Activated CD8-positive, alpha-beta T cell treated with anti-CD3 and anti-CD28 coated beads for 36 hours (primary cell): ENCODE measurements around the gene DDC. TPM values are rescaled to one million over a fixed set of nuclear protein-coding genes. Genes with fewer than 3 reads are reported as not detected.

Source experiments
- ATAC-seq: fragments of 200-7000 bp; cut with Tn5 transposase; one replicate; pipeline ENCODE4 v1.10.0; 2021; ENCODE audit warnings: mild to moderate bottlenecking, moderate library complexity
- CTCF ChIA-PET: fragments of 350-600 bp; sonication (Branson Sonifier 250); formaldehyde crosslinking; loops from one replicate; lab custom pipeline; 2021; ENCODE audit warnings: antibody characterized with exemption; lab: Charles Lee
- POLR2A ChIA-PET: fragments of 350-600 bp; sonication (Branson Sonifier 250); formaldehyde crosslinking; loops from one replicate; lab custom pipeline; 2021; ENCODE audit warnings: antibody characterized with exemption; lab: Charles Lee
- DNase-seq: peaks from one replicate; pipeline ENCODE4 v3.0.0-alpha.2; 2020
- H3K27ac Mint-ChIP-seq: one replicate; pipeline ENCODE4 v1.8.0; 2021; ENCODE audit warnings: mild to moderate bottlenecking, mixed read lengths
- H3K27me3 Mint-ChIP-seq: one replicate; pipeline ENCODE4 v1.8.0; 2021; ENCODE audit warnings: mixed read lengths
- H3K36me3 Mint-ChIP-seq: one replicate; pipeline ENCODE4 v1.8.0; 2021; ENCODE audit warnings: low read depth, mixed read lengths
- H3K4me1 Mint-ChIP-seq: one replicate; pipeline ENCODE4 v1.8.0; 2021; ENCODE audit warnings: low read depth, mixed read lengths
- H3K4me3 Mint-ChIP-seq: one replicate; pipeline ENCODE4 v1.8.0; 2021; ENCODE audit warnings: mild to moderate bottlenecking, moderate library complexity, mixed read lengths
- H3K9me3 Mint-ChIP-seq: one replicate; pipeline ENCODE4 v1.8.0; 2021; ENCODE audit warnings: mixed read lengths
- CTCF ChIP-seq: fragments of 200-600 bp; IDR thresholded peaks from one replicate; pipeline ENCODE4 v1.8.0; 2022; ENCODE audit warnings: antibody characterized with exemption, mild to moderate bottlenecking
- intact Hi-C: fragments of 100-400 bp; cut with micrococcal nuclease; formaldehyde crosslinking; loops from one replicate; pipeline ENCODE4 v1.10.0; 2022
- total RNA-seq, 2 experiments: library from RNA; stranded (reverse); gene quantifications; one replicate each; pipeline ENCODE4 v1.2.3, GENCODE V29; 2021

The DDC gene
- total RNA-seq, 2 experiments from 2014 or later = 0.36 to 1.2 TPM

GRCh38 chr7:50608196-50608906 lies 43.1 kb upstream of the DDC start:
- CTCF ChIA-PET = interaction anchor here (1.2 to 2.4 kb wide), 5 partner anchors 9 to 140 kb away, joined by 3 to 12 read pairs (median 7); no protein-coding TSS in a partner anchor
- peak; percentile 46 for ATAC-seq

GRCh38 chr7:50607524-50608125 lies 42.4 kb upstream of the DDC start:
- POLR2A ChIA-PET = no interaction called here
- no peak for TF ChIP-seq CTCF
- no peak overlapping the region for H3K4me3 Mint-ChIP-seq
- no peaks in the 10 kb centered on the region for H3K27me3 Mint-ChIP-seq
- H3K4me1 Mint-ChIP-seq = peaks cover 32% of the 10 kb centered on the region
- no peak for DNase-seq
- no peak for ATAC-seq
- H3K27ac Mint-ChIP-seq = no peak overlapping the region
- CTCF ChIA-PET = interaction anchor here (1.4 to 2.4 kb wide), 5 partner anchors 11 to 139 kb away, joined by 3 to 12 read pairs (median 7); no protein-coding TSS in a partner anchor
- H3K36me3 Mint-ChIP-seq = no peaks in the 10 kb centered on the region
- intact Hi-C loops = no loop called here
- peaks cover 5% of the 10 kb centered on the region for H3K9me3 Mint-ChIP-seq

More at GRCh38 chr7:50608196-50608906, 43.1 kb upstream of the DDC start:
- H3K9me3 Mint-ChIP-seq = peaks cover 5% of the 10 kb centered on the region
- TF ChIP-seq CTCF = no peak
- POLR2A ChIA-PET = no interaction called here
- peaks cover 32% of the 10 kb centered on the region for H3K4me1 Mint-ChIP-seq
- no peaks in the 10 kb centered on the region for H3K27me3 Mint-ChIP-seq
- no peak overlapping the region for H3K27ac Mint-ChIP-seq
- no peaks in the 10 kb centered on the region for H3K36me3 Mint-ChIP-seq
- intact Hi-C loops = no loop called here
- no peak for DNase-seq
- no peak overlapping the region for H3K4me3 Mint-ChIP-seq

- DNase-seq (no peak), ATAC-seq (no peak)
- intact Hi-C loops = no loop called here
- peaks cover 5% of the 10 kb centered on the region for H3K9me3 Mint-ChIP-seq
- ChIA-PET CTCF (interaction anchor here (1.0 to 1.2 kb wide), 2 partner anchors 9 to 25 kb away, joined by 3 read pairs; no protein-coding TSS in a partner anchor), POLR2A (no interaction called here)
- no peak overlapping the region for H3K27ac Mint-ChIP-seq
- no peaks in the 10 kb centered on the region for H3K27me3 Mint-ChIP-seq
- TF ChIP-seq CTCF = no peak
- H3K4me1 Mint-ChIP-seq = peaks cover 16% of the 10 kb centered on the region
- H3K4me3 Mint-ChIP-seq = no peak overlapping the region
- H3K36me3 Mint-ChIP-seq = no peaks in the 10 kb centered on the region
Observed at GRCh38 chr7:50605059-50605458, 39.9 kb upstream of the DDC start.

- H3K36me3 Mint-ChIP-seq = no peaks in the 10 kb centered on the region
- no peak for TF ChIP-seq CTCF
- CTCF ChIA-PET = no interaction called here
- POLR2A ChIA-PET = no interaction called here
- peaks cover 9% of the 10 kb centered on the region for H3K4me1 Mint-ChIP-seq
- H3K9me3 Mint-ChIP-seq = peaks cover 5% of the 10 kb centered on the region
- no peak overlapping the region for H3K4me3 Mint-ChIP-seq
- no peaks in the 10 kb centered on the region for H3K27me3 Mint-ChIP-seq
- DNase-seq (no peak), ATAC-seq (no peak)
- no peak overlapping the region for H3K27ac Mint-ChIP-seq
- intact Hi-C loops = no loop called here
Observed at GRCh38 chr7:50603287-50603686, 38.1 kb upstream of the DDC start.

- intact Hi-C loops = no loop called here
- ATAC-seq (no peak), DNase-seq (no peak)
- POLR2A ChIA-PET = no interaction called here
- H3K27me3 Mint-ChIP-seq = no peaks in the 10 kb centered on the region
- no peak overlapping the region for H3K27ac Mint-ChIP-seq
- H3K4me1 Mint-ChIP-seq = peaks cover 12% of the 10 kb centered on the region
- no peaks in the 10 kb centered on the region for H3K9me3 Mint-ChIP-seq
- no peak overlapping the region for H3K4me3 Mint-ChIP-seq
- no peak for TF ChIP-seq CTCF
- CTCF ChIA-PET = interaction anchor here (5.5 kb wide), 1 partner anchor 132 kb away, joined by 22 read pairs; no protein-coding TSS in a partner anchor
- no peaks in the 10 kb centered on the region for H3K36me3 Mint-ChIP-seq
Observed at GRCh38 chr7:50599385-50599784, 34.2 kb upstream of the DDC start.
